ENCODE results near the gene LRP1B. TPM values are rescaled to one million over a fixed set of nuclear protein-coding genes. Genes with fewer than 3 reads are reported as not detected.

Gene LRP1B
- total RNA-seq, 3 donors from 2014 or later, result 2.3 to 29.8 (median 21.8) TPM

DNA sequence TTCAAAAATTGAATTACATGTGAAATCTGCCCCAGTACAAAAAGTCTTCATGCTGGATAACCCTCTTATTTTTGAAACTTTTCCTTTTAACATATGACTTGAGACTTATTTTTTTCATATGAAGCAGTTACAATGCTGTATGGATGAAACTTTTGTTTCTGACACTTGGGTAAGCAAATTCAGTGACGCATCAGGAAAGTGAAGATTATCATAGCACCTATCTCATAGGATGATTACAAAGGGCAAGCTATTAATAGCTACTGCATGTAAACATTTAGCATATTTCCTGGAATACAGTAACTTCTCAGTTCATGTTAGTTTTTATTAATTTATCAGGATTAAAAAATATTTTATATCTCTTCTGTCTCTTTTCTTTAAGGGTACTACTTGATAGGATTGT lies 1109.2 kb downstream of the LRP1B start:
- Histone ChIP-seq H3K27me3 (no peaks in the 10 kb centered on the region), H3K4me3 (no peak overlapping the region), H3K9me3 (no peaks in the 10 kb centered on the region), H3K4me1 (no peaks in the 10 kb centered on the region), H3K27ac (no peak overlapping the region), H3K36me3 (no peaks in the 10 kb centered on the region)
- no peak for TF ChIP-seq POLR2A (IDR thresholded peaks at IDR 0.05)
- DNase-seq (ENCODE audit: low spot score in 2 of 2), result no peak
- intact Hi-C loops (cut with DNase I; ENCODE audit: low total_unique reads), result no loop called here

DNA sequence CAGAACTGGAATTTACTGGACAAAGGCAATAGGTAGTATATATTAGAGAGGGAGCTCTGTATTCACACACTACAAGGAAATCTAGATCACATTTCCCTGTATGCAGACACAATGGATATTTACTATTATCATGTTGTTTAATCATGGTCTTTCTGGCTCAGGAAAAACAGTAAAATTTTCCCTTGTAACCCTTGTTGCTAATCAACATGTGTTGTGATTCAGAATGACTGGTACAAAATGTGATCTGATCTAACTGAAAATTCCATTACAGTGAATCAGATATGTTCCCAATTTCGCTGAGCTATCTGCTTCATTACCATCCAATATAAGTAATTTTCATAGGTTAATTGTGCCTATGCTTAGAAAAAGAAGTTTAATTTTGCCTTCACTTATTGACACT lies 1109.7 kb downstream of the LRP1B start:
- H3K36me3 ChIP-seq, result no peaks in the 10 kb centered on the region
- no peak overlapping the region for H3K27ac ChIP-seq
- no peak overlapping the region for H3K4me3 ChIP-seq
- H3K4me1 ChIP-seq, result no peaks in the 10 kb centered on the region
- no peaks in the 10 kb centered on the region for H3K9me3 ChIP-seq
- DNase-seq (ENCODE audit: low spot score in 2 of 2), result no peak
- no peak for TF ChIP-seq POLR2AphosphoS5 (IDR thresholded peaks at IDR 0.05)
- H3K27me3 ChIP-seq, result no peaks in the 10 kb centered on the region
- intact Hi-C loops (cut with DNase I; ENCODE audit: low total_unique reads), result no loop called here

GRCh38 chr2:141020346-141020745 lies 1110.5 kb downstream of the LRP1B start:
- Histone ChIP-seq H3K36me3 (no peaks in the 10 kb centered on the region), H3K9me3 (no peaks in the 10 kb centered on the region), H3K27ac (no peak overlapping the region), H3K4me3 (no peak overlapping the region), H3K27me3 (no peaks in the 10 kb centered on the region), H3K4me1 (no peaks in the 10 kb centered on the region)
- no peak for DNase-seq (ENCODE audit: low spot score in 2 of 2)
- intact Hi-C loops (cut with DNase I; ENCODE audit: low total_unique reads), result no loop called here
- TF ChIP-seq CTCF (IDR thresholded peaks at IDR 0.05) (no peak), POLR2AphosphoS5 (IDR thresholded peaks at IDR 0.05) (no peak), POLR2A (IDR thresholded peaks at IDR 0.05) (no peak)

DNA sequence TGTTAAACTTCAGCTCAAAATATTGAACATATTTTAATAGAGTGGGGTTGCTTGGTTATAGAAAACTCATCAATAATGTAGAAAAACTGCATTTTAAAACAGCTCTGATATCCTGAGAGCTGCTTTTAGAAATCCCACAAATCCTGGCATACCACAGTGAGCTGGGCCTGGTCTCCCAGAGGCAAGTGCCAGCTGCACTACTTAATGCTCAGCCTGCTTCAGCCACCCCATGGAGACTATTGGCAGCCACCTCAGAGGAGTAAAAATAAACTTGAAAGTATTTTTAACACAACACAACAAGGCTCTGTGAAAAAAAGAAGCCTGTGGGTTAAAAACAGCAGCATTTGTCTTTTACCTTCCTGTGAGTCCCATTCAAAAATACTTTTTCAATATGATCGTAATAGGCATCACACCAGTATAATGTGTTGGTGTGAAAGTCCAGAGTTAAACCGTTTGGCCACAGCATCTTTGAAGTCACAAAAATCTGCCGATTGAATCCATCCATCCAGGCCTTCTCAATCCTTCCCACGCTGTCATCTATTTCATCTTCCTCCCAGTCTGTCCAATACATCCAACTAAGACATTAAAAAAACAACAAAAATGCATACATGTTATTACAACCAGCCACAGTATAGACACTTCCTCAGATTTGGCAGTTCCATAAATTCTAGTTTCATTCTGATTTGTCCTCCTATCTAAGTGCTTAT lies 1115.3 kb downstream of the LRP1B start:
- Histone ChIP-seq H3K27ac (no peak overlapping the region), H3K36me3 (no peaks in the 10 kb centered on the region), H3K4me3 (no peak overlapping the region), H3K27me3 (no peaks in the 10 kb centered on the region), H3K4me1 (no peaks in the 10 kb centered on the region), H3K9me3 (no peaks in the 10 kb centered on the region)
- DNase-seq (ENCODE audit: low spot score in 2 of 2), result no peak
- intact Hi-C loops (cut with DNase I; ENCODE audit: low total_unique reads), result no loop called here
- no peak for TF ChIP-seq POLR2AphosphoS5 (IDR thresholded peaks at IDR 0.05)

DNA sequence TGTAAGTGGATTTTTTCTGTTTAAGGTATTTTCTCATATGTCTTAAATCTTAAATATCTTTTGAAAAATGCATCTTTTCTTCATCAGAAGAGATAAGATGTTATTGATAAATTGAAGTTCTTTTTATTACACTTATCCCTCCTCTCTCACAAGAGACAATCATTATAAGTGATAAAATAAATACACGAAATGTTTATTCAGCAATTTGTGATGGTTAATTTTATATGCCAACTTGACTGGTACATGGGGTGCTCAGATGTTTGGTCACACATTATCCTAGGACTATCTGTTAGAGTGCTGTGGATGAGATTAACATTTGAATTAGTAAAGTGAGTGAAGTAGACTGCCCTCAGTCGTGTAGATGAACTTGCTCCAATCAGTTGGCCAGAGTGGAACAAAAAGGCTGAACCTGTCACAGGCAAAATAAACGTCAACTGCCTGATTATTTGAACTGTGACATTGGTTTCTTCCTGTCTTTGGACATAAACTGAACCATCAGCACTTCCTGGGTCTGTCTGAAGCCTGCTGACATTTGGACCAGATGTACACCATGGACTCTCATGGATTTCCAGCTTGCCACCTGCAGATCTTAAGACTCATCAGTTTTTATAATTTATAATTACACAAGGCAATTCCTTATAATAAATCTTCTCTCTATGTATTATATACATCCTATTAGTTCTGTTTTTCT lies 1126.7 kb downstream of the LRP1B start:
- H3K36me3 ChIP-seq, result no peaks in the 10 kb centered on the region
- H3K4me3 ChIP-seq, result no peak overlapping the region
- no peaks in the 10 kb centered on the region for H3K27me3 ChIP-seq
- no peak overlapping the region for H3K27ac ChIP-seq
- H3K9me3 ChIP-seq, result peaks cover 0 to 5% of the 10 kb centered on the region in 2 donors
- no peak for TF ChIP-seq POLR2A (IDR thresholded peaks at IDR 0.05)
- TF ChIP-seq CTCF (IDR thresholded peaks at IDR 0.05), result no peak
- no peak for TF ChIP-seq POLR2AphosphoS5 (IDR thresholded peaks at IDR 0.05)
- intact Hi-C loops (cut with DNase I; ENCODE audit: low total_unique reads), result no loop called here
- no peak for DNase-seq (ENCODE audit: low spot score in 2 of 2)
- no peaks in the 10 kb centered on the region for H3K4me1 ChIP-seq

- Histone ChIP-seq H3K27me3 (no peaks in the 10 kb centered on the region), H3K27ac (no peak overlapping the region), H3K36me3 (no peaks in the 10 kb centered on the region), H3K4me1 (no peaks in the 10 kb centered on the region), H3K4me3 (no peak overlapping the region), H3K9me3 (peaks cover 0 to 5% of the 10 kb centered on the region in 2 donors)
- intact Hi-C loops (cut with DNase I; ENCODE audit: low total_unique reads), result no loop called here
- no peak for DNase-seq (ENCODE audit: low spot score in 2 of 2)
- TF ChIP-seq CTCF (IDR thresholded peaks at IDR 0.05) (no peak), POLR2A (IDR thresholded peaks at IDR 0.05) (no peak), POLR2AphosphoS5 (IDR thresholded peaks at IDR 0.05) (no peak)
Measured at GRCh38 chr2:141001750-141002149, 1129.1 kb downstream of the LRP1B start.

All from breast epithelium (tissue), 4 donors.